NCI-H69 (cell line): ENCODE results near the gene ANHX.

ENCODE experiments used
- DNase-seq: peaks from one replicate; lab custom pipeline; 2025; lab: John Stamatoyannopoulos, UW

Gene ANHX

DNA sequence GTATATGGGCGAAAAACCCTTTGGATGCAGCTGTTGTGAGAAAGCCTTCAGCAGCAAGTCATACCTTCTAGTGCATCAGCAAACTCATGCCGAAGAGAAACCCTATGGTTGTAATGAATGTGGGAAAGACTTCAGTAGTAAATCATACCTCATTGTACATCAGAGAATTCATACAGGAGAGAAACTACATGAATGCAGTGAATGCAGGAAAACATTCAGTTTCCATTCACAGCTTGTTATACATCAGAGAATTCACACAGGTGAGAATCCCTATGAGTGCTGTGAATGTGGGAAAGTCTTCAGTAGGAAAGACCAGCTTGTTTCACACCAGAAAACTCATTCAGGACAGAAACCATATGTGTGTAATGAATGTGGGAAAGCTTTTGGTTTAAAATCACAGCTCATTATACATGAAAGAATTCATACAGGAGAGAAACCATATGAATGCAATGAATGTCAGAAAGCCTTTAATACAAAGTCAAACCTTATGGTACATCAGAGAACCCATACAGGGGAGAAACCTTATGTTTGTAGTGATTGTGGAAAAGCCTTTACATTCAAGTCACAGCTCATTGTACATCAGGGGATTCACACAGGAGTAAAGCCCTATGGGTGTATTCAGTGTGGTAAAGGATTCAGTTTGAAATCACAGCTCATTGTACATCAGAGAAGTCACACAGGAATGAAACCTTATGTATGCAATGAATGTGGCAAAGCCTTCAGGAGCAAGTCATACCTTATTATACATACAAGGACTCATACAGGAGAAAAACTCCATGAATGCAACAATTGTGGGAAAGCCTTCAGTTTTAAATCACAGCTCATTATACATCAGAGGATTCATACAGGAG lies 33.0 kb downstream of the ANHX start:
- peak; percentile 5 for DNase-seq

DNA sequence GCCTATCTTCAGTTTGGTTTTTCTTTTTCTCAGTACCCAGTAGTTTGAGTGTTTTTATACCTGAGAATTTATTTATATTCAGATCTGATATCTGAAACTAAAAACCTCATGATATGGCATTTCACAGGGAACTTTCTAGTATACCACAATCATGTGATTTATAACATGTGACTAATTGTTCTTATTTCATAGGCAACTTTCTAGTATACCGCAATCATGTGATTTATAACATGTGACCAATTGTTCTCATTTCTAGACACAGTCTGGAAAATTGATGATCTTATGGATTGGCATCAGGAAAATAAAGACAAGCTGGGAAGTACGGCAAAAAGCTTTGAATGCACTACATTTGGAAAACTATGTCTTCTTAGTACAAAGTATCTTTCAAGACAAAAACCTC lies 33.8 kb downstream of the ANHX start:
- no peak for DNase-seq

DNA sequence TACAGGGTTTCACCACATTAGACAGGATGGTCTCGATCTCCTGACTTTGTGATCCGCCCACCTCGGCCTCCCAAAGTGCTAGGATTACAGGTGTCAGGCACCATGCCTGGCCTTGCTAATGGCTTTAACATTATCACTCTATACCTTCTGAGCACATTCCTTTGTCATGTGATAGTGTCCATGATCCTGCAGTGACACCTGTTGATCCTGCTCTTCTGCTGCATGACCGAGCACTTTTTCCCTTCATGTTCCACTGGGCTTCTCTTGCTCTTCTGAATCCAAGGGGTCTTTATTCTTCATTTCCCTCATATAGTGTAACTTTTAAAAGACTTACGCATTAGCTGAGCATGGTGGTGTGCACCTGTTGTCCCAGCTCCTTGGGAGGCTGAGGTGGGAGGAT lies 42.8 kb downstream of the ANHX start:
- DNase-seq = no peak

DNA sequence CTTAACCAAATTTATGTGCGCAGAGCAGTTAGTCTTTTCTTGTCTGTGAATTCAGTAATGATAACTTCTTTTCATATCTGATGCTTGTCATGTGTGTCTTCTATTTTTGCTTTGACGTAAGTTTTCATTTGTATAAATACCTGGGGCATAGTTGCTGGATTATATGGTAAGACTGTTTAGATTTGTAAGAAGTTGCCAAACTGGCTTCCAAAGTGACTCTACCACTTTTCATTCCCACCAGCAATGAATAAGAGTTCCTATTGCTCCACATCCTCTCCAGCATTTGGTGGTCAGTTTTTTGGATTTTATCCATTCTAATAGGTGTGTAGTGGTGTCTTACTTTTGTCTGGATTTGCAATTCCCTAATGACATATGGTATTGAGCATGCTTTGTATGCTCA lies 45.5 kb downstream of the ANHX start:
- DNase-seq = no peak

DNA sequence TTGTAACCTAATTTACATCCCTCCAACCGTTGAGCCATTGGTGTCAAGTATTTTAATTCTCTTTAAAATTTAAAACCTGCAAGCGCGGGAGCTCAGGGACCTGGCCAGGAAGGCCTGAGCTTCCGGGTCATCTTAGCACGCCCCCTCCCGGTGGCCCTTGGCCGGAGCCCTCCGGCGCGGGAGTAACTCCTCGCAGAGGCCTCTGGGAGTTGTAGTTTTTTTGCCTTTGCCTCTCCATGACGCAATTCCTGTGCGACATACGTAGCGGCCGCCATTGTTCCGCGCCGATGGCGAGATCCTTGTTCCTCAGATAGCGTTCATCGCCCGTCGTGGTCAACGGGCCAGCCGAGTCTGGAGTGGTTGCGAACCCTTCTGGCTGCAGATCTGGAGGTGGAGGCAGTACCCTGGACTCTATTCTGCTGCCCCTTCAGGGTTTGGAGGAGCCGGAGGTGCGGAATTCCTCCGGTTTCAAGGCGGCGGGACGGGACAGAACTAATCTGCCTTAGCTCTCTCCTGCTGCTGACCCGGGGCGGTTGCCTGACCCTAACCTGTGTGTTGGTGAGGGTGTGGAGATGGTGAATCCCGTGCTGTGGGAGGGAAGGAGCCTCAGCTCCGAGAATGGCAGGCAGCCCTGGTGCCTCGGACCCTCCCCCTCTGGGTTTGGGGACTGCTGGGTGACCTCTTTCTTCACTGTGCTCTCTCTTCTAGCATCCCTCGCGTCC lies 54.3 kb downstream of the ANHX start, which contains the start of gene ZNF268:
ZNF268 (plus strand) TSS at position 258 of the 722 bp plus-strand sequence. CDS start 503 bp downstream, outside the sequence.
- peak; percentile 97 for DNase-seq

DNA sequence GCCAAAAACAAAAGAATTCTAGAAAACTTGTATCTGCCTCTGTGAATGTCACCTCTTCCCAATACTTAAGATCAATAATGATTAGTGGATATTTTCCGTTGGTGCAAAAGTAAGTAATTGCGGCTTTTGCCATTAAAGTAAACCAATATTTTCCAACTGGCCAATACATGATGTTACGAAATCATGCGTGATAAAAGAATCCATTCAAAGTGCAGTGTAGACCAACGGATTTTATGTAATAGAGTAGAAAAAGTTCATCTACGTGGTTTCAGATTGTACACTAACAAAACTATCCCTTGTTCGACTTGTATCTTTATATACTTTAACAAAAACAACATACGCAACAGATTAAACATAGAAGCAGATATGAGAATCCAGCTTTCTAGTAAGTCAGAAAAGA lies 55.0 kb downstream of the ANHX start:
- DNase-seq = no peak

DNA sequence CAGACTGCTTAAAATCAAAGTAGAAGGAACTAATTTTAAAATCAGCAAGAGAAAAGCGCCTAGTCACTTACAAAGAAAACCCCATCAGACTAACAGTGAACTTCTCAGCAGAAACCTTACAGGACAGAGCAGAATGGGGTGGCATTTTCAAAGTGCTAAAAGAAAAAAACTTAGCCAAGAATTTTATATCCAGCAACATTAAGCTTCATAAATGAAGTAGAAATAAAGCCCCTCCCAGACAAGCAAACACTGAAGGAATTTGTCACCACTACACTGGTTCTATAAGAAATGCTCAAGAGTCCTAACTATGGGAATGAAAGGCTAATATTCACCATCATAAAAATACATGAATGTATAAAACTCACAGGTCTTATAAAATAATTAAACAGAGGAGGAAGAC lies 60.8 kb downstream of the ANHX start:
- no peak for DNase-seq

DNA sequence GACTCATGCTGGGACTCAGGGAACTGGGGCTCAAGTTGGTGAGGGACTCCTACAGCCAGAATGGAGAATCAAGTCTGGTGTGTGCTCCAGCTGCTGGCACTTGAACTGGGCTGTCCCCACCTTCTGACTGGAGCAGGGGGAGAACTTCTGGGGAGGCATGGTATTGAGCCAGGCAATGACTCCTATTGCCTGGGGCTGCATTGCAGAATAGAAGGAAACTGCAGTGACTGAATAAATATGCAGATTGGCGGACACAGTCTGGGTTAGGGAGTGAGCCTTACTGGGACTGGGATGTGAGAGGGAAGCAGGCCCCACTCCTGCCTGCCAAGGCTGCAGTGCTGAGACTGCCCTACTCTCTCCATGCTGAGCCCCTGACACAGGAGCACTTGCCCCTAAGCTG lies 63.2 kb downstream of the ANHX start:
- DNase-seq = no peak
